Gastrocnemius medialis (tissue), 4 donors: ENCODE data around the gene ARMH2.

Source experiments
- CTCF ChIP-seq, 5 experiments: fragments of 450-650 bp in 3 of 5; fragments of 200-600 bp in 2 of 5; sonication (generic) in 2 of 5; IDR thresholded peaks in 4 of 5; conservative IDR thresholded peaks in 1 of 5; 1 replicate in 4 of 5; 2 replicates in 1 of 5; pipeline ENCODE4 v1.5.1; 2016 to 2019; ENCODE audit warnings: antibody characterized with exemption in 5 of 5, mild to moderate bottlenecking in 3 of 5, moderate library complexity in 3 of 5
- POLR2A ChIP-seq, 2 donors: fragments of 450-650 bp; IDR thresholded peaks; one replicate each; pipeline ENCODE4 v1.6.1; 2017; ENCODE audit warnings: antibody characterized with exemption in 2 of 2, mild to moderate bottlenecking in 2 of 2, moderate library complexity in 2 of 2

GRCh38 chr6:24780206-24780605, 18.5 kb downstream of the ARMH2 start:
- TF ChIP-seq CTCF (IDR thresholded peaks at IDR 0.05 in 4 of 5, conservative IDR thresholded peaks at IDR 0.05 in 1 of 5): no peak
- no peak for TF ChIP-seq POLR2A (IDR thresholded peaks at IDR 0.05)
